OCI-LY1 (cell line): ENCODE results near the gene NAV3.

Experiments used
- H2AFZ ChIP-seq: fragments of 200-600 bp; sonication (generic), shearing (Covaris generic); 2 replicates; pipeline ENCODE4 v1.6.0; 2014; ENCODE audit warnings: antibody characterized with exemption, mild to moderate bottlenecking, low read length
- H3F3A ChIP-seq: fragments of 200-600 bp; sonication (generic), shearing (Covaris generic); 2 replicates; pipeline ENCODE4 v1.6.0; 2014; ENCODE audit warnings: mild to moderate bottlenecking, antibody characterized with exemption, low read length, moderate library complexity; ENCODE audit not compliant: insufficient read depth
- H3K27ac ChIP-seq: fragments of 200-600 bp; sonication (generic); 2 replicates; pipeline ENCODE4 v1.5.1; 2014; ENCODE audit warnings: low read length, mixed run types, mild to moderate bottlenecking, low read depth; ENCODE audit not compliant: poor library complexity, severe bottlenecking
- H3K27me3 ChIP-seq: fragments of 200-600 bp; sonication (generic); 2 replicates; pipeline ENCODE4 v1.6.0; 2014; ENCODE audit warnings: antibody characterized with exemption, mild to moderate bottlenecking, low read length, moderate library complexity; ENCODE audit not compliant: insufficient read depth
- H3K36me3 ChIP-seq: fragments of 200-600 bp; sonication (generic); 2 replicates; pipeline ENCODE4 v1.6.1; 2014; ENCODE audit warnings: mild to moderate bottlenecking, antibody characterized with exemption, low read length, moderate library complexity, mixed read lengths; ENCODE audit not compliant: insufficient read depth
- H3K4me1 ChIP-seq: fragments of 200-600 bp; sonication (generic); 2 replicates; pipeline ENCODE4 v1.5.1; 2014; ENCODE audit warnings: mild to moderate bottlenecking, low read length, moderate library complexity; ENCODE audit not compliant: insufficient read depth, severe bottlenecking
- H3K4me2 ChIP-seq: fragments of 200-600 bp; sonication (generic), shearing (Covaris generic); 2 replicates; pipeline ENCODE4 v1.6.1; 2014; ENCODE audit warnings: low read length
- H3K4me3 ChIP-seq: fragments of 200-600 bp; sonication (generic); 2 replicates; pipeline ENCODE4 v1.5.1; 2014; ENCODE audit warnings: low read length, low read depth, mild to moderate bottlenecking, mixed read lengths; ENCODE audit not compliant: poor library complexity, severe bottlenecking
- H3K79me2 ChIP-seq: fragments of 200-600 bp; shearing (Covaris generic); 2 replicates; pipeline ENCODE4 v1.6.1; 2016; ENCODE audit warnings: mixed run types, low read length, mixed read lengths; ENCODE audit not compliant: insufficient read depth
- H3K9ac ChIP-seq: fragments of 200-600 bp; sonication (generic), shearing (Covaris generic); 2 replicates; pipeline ENCODE4 v1.6.1; 2014; ENCODE audit warnings: mild to moderate bottlenecking, low read length, mixed read lengths
- H3K9me2 ChIP-seq: fragments of 200-600 bp; sonication (generic), shearing (Covaris generic); 2 replicates; pipeline ENCODE4 v1.6.1; 2014; ENCODE audit warnings: low read depth, mild to moderate bottlenecking, low read length, mixed read lengths
- H3K9me3 ChIP-seq: fragments of 200-600 bp; shearing (Covaris generic); 2 replicates; pipeline ENCODE4 v1.6.1; 2014; ENCODE audit warnings: low read length, mixed read lengths
- H4K20me1 ChIP-seq: fragments of 200-600 bp; sonication (generic), shearing (Covaris generic); 2 replicates; pipeline ENCODE4 v1.6.0; 2016; ENCODE audit warnings: mild to moderate bottlenecking, low read length; ENCODE audit not compliant: insufficient read depth
- EZH2 ChIP-seq: fragments of 200-600 bp; sonication (generic), shearing (Covaris generic); IDR thresholded peaks from 2 replicates; pipeline ENCODE4 v1.8.0; 2017; ENCODE audit warnings: borderline replicate concordance, mixed run types, mild to moderate bottlenecking, antibody characterized with exemption, low read length, moderate library complexity, mixed read lengths
- TF ChIP-seq, protein P1 (sequence below): fragments of 200-600 bp; sonication (generic), shearing (Covaris generic); IDR thresholded peaks from 2 replicates; pipeline ENCODE4 v1.5.1; 2017; ENCODE audit warnings: mild to moderate bottlenecking, antibody characterized with exemption, low read length, moderate library complexity, mixed read lengths

NAV3 gene

DNA sequence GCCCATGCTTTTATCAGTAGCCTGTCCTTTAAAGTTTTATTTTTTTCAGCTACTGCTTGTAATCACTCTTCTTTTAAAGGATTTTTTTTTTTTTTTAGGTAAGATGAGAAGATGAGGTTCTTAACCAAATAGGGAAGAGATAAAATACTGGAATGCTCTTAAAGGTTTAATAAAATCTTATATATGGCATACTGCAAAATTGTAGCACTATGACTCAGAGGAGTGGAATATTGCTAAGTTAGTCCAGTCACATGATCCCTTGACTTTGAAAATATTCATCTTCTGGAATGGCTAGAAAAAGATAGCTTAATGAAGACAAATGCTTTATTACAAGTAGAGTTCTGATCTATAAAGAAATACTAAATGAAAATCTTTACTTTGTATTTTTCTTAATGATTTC lies 116.6 kb downstream of the NAV3 start:
- H3K36me3 ChIP-seq: no peaks in the 10 kb centered on the region
- no peaks in the 10 kb centered on the region for H3K9me3 ChIP-seq
- H3K79me2 ChIP-seq: no peaks in the 10 kb centered on the region
- H3K9me2 ChIP-seq: no peaks in the 10 kb centered on the region
- TF ChIP-seq, protein P1, sequence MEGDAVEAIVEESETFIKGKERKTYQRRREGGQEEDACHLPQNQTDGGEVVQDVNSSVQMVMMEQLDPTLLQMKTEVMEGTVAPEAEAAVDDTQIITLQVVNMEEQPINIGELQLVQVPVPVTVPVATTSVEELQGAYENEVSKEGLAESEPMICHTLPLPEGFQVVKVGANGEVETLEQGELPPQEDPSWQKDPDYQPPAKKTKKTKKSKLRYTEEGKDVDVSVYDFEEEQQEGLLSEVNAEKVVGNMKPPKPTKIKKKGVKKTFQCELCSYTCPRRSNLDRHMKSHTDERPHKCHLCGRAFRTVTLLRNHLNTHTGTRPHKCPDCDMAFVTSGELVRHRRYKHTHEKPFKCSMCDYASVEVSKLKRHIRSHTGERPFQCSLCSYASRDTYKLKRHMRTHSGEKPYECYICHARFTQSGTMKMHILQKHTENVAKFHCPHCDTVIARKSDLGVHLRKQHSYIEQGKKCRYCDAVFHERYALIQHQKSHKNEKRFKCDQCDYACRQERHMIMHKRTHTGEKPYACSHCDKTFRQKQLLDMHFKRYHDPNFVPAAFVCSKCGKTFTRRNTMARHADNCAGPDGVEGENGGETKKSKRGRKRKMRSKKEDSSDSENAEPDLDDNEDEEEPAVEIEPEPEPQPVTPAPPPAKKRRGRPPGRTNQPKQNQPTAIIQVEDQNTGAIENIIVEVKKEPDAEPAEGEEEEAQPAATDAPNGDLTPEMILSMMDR: no peak
- no peak for TF ChIP-seq EZH2
- no peak overlapping the region for H3K9ac ChIP-seq
- no peak overlapping the region for H3K4me2 ChIP-seq
- H3K27me3 ChIP-seq: no peaks in the 10 kb centered on the region
- no peaks in the 10 kb centered on the region for H4K20me1 ChIP-seq
- H3K27ac ChIP-seq: no peak overlapping the region
- H3K4me1 ChIP-seq: no peaks in the 10 kb centered on the region
- no peaks in the 10 kb centered on the region for H3F3A ChIP-seq
- H3K4me3 ChIP-seq: no peak overlapping the region
- H2AFZ ChIP-seq: no peak overlapping the region

DNA sequence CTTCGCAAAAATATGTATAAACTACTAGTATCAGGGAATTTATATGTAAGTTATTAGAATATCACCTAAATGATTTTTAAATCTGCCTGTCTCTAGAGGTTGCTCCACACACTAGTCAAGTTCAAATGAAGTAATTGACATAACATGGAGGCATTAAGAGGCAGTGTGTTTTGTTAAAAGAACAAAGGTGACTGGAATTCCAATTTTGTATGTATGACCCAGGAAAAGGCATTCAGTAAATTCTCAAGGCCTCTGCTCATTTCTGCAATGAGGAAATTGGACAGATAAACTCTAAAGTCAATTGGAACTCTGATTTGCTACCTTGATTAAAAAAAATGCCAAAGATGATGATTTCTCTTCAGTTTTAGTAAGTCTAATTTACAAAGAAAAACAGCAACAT lies 117.1 kb downstream of the NAV3 start:
- Histone ChIP-seq H4K20me1 (no peaks in the 10 kb centered on the region), H3K4me2 (no peak overlapping the region), H3K27ac (no peak overlapping the region), H3F3A (no peaks in the 10 kb centered on the region), H3K9me2 (no peaks in the 10 kb centered on the region), H3K36me3 (no peaks in the 10 kb centered on the region), H3K9ac (no peak overlapping the region), H3K27me3 (no peaks in the 10 kb centered on the region), H3K79me2 (no peaks in the 10 kb centered on the region), H2AFZ (no peak overlapping the region), H3K4me1 (no peaks in the 10 kb centered on the region), H3K9me3 (no peaks in the 10 kb centered on the region), H3K4me3 (no peak overlapping the region)
- TF ChIP-seq, protein P1: no peak
- no peak for TF ChIP-seq EZH2

DNA sequence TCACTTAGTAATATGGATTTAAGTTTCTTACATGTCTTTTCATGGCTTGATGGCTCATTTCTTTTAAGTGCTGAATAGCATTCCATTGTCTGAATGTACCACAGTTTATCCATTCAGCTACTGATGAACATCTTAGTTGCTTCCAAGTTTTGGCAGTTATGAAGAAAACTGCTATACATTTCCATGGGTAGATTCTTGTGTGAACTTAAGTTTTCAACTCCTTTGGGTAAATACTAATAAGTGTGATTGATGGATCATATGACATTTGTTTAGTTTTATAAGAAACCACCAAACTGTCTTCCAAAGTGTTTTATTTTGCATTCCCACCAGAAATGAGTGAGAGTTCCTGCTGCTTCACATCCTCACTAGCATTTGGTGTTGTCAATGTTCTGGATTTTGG lies 119.2 kb downstream of the NAV3 start:
- Histone ChIP-seq H3K9ac (no peak overlapping the region), H2AFZ (no peak overlapping the region), H3K4me1 (no peaks in the 10 kb centered on the region), H3K36me3 (no peaks in the 10 kb centered on the region), H3K4me3 (no peak overlapping the region), H3K4me2 (no peak overlapping the region), H3K79me2 (no peaks in the 10 kb centered on the region), H3F3A (no peaks in the 10 kb centered on the region), H3K9me2 (no peaks in the 10 kb centered on the region), H3K27me3 (no peaks in the 10 kb centered on the region), H3K27ac (no peak overlapping the region), H4K20me1 (no peaks in the 10 kb centered on the region), H3K9me3 (no peaks in the 10 kb centered on the region)
- no peak for TF ChIP-seq EZH2
- TF ChIP-seq, protein P1: no peak
